ENCODE measurements around the gene CHST11. TPM values are rescaled to one million over a fixed set of nuclear protein-coding genes. Genes with fewer than 3 reads are reported as not detected.

Gene CHST11
- total and polyA plus RNA-seq, 2 donors from 2014 or later, result 2.0 to 23.3 TPM

- no peak overlapping the region for H3K4me3 ChIP-seq (ENCODE audit: low read length in 3 of 3)
- no peak for FAIRE-seq
- H3K9me3 ChIP-seq (ENCODE audit: control insufficient read depth in 2 of 3, insufficient read depth in 1 of 3, low read length in 3 of 3), result no peaks in the 10 kb centered on the region
- DNase-seq, result no peak
- no peaks in the 10 kb centered on the region for H3K27me3 ChIP-seq (ENCODE audit: control insufficient read depth, insufficient read depth, low read length)
- TF ChIP-seq CTCF (IDR thresholded peaks at IDR 0.05; ENCODE audit: borderline replicate concordance, extremely low read depth, insufficient read depth), result no peak
- no peaks in the 10 kb centered on the region for H3K4me1 ChIP-seq (ENCODE audit: control insufficient read depth in 2 of 3, insufficient read depth in 2 of 3, low read depth in 1 of 3, low read length in 3 of 3)
- H3K9ac ChIP-seq (ENCODE audit: low read length in 3 of 3), result no peak overlapping the region
- intact Hi-C loops (cut with DNase I), result no loop called here
- no peaks in the 10 kb centered on the region for H3K36me3 ChIP-seq (ENCODE audit: control insufficient read depth in 2 of 3, insufficient read depth in 3 of 3, low read length in 3 of 3)
- no peak overlapping the region for H3K27ac ChIP-seq (ENCODE audit: low read depth in 2 of 2, low read length in 2 of 2)
These were observed 13.7 kb upstream of the CHST11 start for GRCh38 chr12:104443008-104443407.

- Histone ChIP-seq H3K27me3 (ENCODE audit: control insufficient read depth, insufficient read depth, low read length) (no peaks in the 10 kb centered on the region), H3K4me3 (ENCODE audit: low read length in 3 of 3) (no peak overlapping the region), H3K36me3 (ENCODE audit: control insufficient read depth in 2 of 3, insufficient read depth in 3 of 3, low read length in 3 of 3) (no peaks in the 10 kb centered on the region), H3K4me1 (ENCODE audit: control insufficient read depth in 2 of 3, insufficient read depth in 2 of 3, low read depth in 1 of 3, low read length in 3 of 3) (no peaks in the 10 kb centered on the region), H3K27ac (ENCODE audit: low read depth in 2 of 2, low read length in 2 of 2) (no peak overlapping the region), H3K9me3 (ENCODE audit: control insufficient read depth in 2 of 3, insufficient read depth in 1 of 3, low read length in 3 of 3) (peaks cover 0 to 5% (median 0%) of the 10 kb centered on the region in 3 donors), H3K9ac (ENCODE audit: low read length in 3 of 3) (no peak overlapping the region)
- DNase-seq (no peak), FAIRE-seq (no peak)
- no peak for TF ChIP-seq CTCF (IDR thresholded peaks at IDR 0.05; ENCODE audit: borderline replicate concordance, extremely low read depth, insufficient read depth)
- intact Hi-C loops (cut with DNase I), result no loop called here
These were observed 9.9 kb upstream of the CHST11 start for GRCh38 chr12:104446646-104447421.

GRCh38 chr12:104448031-104448430, 8.7 kb upstream of the CHST11 start:
- Histone ChIP-seq H3K4me1 (ENCODE audit: control insufficient read depth in 2 of 3, insufficient read depth in 2 of 3, low read depth in 1 of 3, low read length in 3 of 3) (no peaks in the 10 kb centered on the region), H3K36me3 (ENCODE audit: control insufficient read depth in 2 of 3, insufficient read depth in 3 of 3, low read length in 3 of 3) (no peaks in the 10 kb centered on the region), H3K9ac (ENCODE audit: low read length in 3 of 3) (no peak overlapping the region), H3K27me3 (ENCODE audit: control insufficient read depth, insufficient read depth, low read length) (no peaks in the 10 kb centered on the region), H3K9me3 (ENCODE audit: control insufficient read depth in 2 of 3, insufficient read depth in 1 of 3, low read length in 3 of 3) (peaks cover 0 to 5% (median 0%) of the 10 kb centered on the region in 3 donors), H3K27ac (ENCODE audit: low read depth in 2 of 2, low read length in 2 of 2) (no peak overlapping the region), H3K4me3 (ENCODE audit: low read length in 3 of 3) (no peak overlapping the region)
- intact Hi-C loops (cut with DNase I), result no loop called here
- TF ChIP-seq CTCF (IDR thresholded peaks at IDR 0.05; ENCODE audit: borderline replicate concordance, extremely low read depth, insufficient read depth), result no peak
- DNase-seq (no peak), FAIRE-seq (no peak)
